K562 (cell line): Measurements from ENCODE around the gene POLR3K. TPM values are rescaled to one million over a fixed set of nuclear protein-coding genes. Genes with fewer than 3 reads are reported as not detected.
A peak's percentile ranks its signal among the peaks of the same experiment; 100 is the strongest.

Experiments
- ASH1L ChIP-seq: fragments of 450-650 bp; IDR thresholded peaks from 2 replicates; pipeline ENCODE4 v1.6.1; 2018; ENCODE audit warnings: borderline replicate concordance, mild to moderate bottlenecking, low read depth; ENCODE audit not compliant: partially characterized antibody
- BRD4 ChIP-seq: fragments of 200-600 bp; sonication (generic); IDR thresholded peaks from 2 replicates; pipeline ENCODE4 v1.6.1; 2017; ENCODE audit warnings: inconsistent platforms
- FOSL1 ChIP-seq: fragments of 200-800 bp; sonication (Bioruptor generic); conservative IDR thresholded peaks from 2 replicates; pipeline ENCODE4 v1.6.1; 2016; ENCODE audit warnings: missing genetic modification characterization, missing compliant biosample characterization
- HDAC8 ChIP-seq: fragments of 450-650 bp; IDR thresholded peaks from 2 replicates; pipeline ENCODE4 v1.6.1; 2016; ENCODE audit warnings: mild to moderate bottlenecking, missing genetic modification characterization, moderate library complexity, missing compliant biosample characterization
- HNRNPLL ChIP-seq: fragments of 200-400 bp; formaldehyde crosslinking; IDR thresholded peaks from 2 replicates; pipeline ENCODE4 v1.6.1; 2017; ENCODE audit warnings: low read length, low read depth, mild to moderate bottlenecking; ENCODE audit not compliant: poor library complexity, severe bottlenecking
- HNRNPUL1 ChIP-seq: fragments of 200-400 bp; formaldehyde crosslinking; IDR thresholded peaks from 2 replicates; pipeline ENCODE4 v1.6.1; 2017; ENCODE audit warnings: low read length
- HOXB6 ChIP-seq: fragments of 250-450 bp; sonication (Bioruptor Pico); IDR thresholded peaks from 2 replicates; pipeline ENCODE4 v1.5.1; 2022; ENCODE audit warnings: mild to moderate bottlenecking, borderline replicate concordance
- KLF6 ChIP-seq: fragments of 250-450 bp; sonication (Bioruptor Pico); IDR thresholded peaks from 2 replicates; pipeline ENCODE4 v1.4.0; 2020; ENCODE audit warnings: mild to moderate bottlenecking, moderate library complexity, borderline replicate concordance
- MED1 ChIP-seq: sonication (generic); formaldehyde crosslinking; IDR thresholded peaks from 2 replicates; pipeline ENCODE4 v1.8.1; 2023; ENCODE audit warnings: missing genetic modification reagents, borderline replicate concordance
- MYNN ChIP-seq, 2 experiments: sonication (generic); formaldehyde crosslinking in 1 of 2; IDR thresholded peaks; 2 replicates each; pipeline versions ENCODE4 v1.5.0 to v1.6.1; 2016 to 2020; ENCODE audit warnings: antibody characterized with exemption in 1 of 2, missing genetic modification reagents in 1 of 2
- PML ChIP-seq: IDR thresholded peaks from 2 replicates; pipeline ENCODE4 v1.6.1; 2012; ENCODE audit warnings: low read length, inconsistent platforms
- POLR2AphosphoS2 ChIP-seq: IDR thresholded peaks from 2 replicates; pipeline ENCODE4 v1.6.1; 2012; ENCODE audit warnings: low read length, improper control_type of control experiment
- RAD21 ChIP-seq, 2 experiments: fragments of 250-450 bp in 1 of 2; fragments of 450-650 bp in 1 of 2; sonication (Bioruptor Pico) in 1 of 2; formaldehyde crosslinking in 1 of 2; IDR thresholded peaks in 1 of 2; conservative IDR thresholded peaks in 1 of 2; 2 replicates each; pipeline versions ENCODE4 v1.4.0 to v1.8.0; 2020 to 2022; ENCODE audit warnings: mild to moderate bottlenecking in 2 of 2, moderate library complexity in 1 of 2
- RBBP5 ChIP-seq: fragments of 200-600 bp; sonication (generic); IDR thresholded peaks from 2 replicates; pipeline ENCODE4 v1.6.1; 2012; ENCODE audit warnings: borderline replicate concordance, mild to moderate bottlenecking, low read length, control low read depth, inconsistent platforms; ENCODE audit not compliant: insufficient read depth, poor library complexity, severe bottlenecking
- U2AF2 ChIP-seq: fragments of 200-400 bp; formaldehyde crosslinking; optimal IDR thresholded peaks from 2 replicates; pipeline ENCODE3; 2017; ENCODE audit warnings: low read depth, mild to moderate bottlenecking, low read length
- ZNF431 ChIP-seq: sonication (generic); formaldehyde crosslinking; IDR thresholded peaks from 2 replicates; pipeline ENCODE4 v1.8.0; 2022; ENCODE audit warnings: mild to moderate bottlenecking, missing genetic modification reagents
- ZNF717 ChIP-seq: fragments of 250-450 bp; sonication (Bioruptor Pico); IDR thresholded peaks from 2 replicates; pipeline ENCODE4 v1.5.0; 2021
- polyA plus RNA-seq, 8 experiments: library from polyadenylated mRNA; depleted of rRNA in 4 of 8; stranded (reverse) in 5 of 8; unstranded in 3 of 8; fragments of >200 nt; fragmentation: Nextera tagmentation in 2 of 8; fragmentation: Illumina TruSeq in 1 of 8; extraction: Ambion mirVana in 2 of 8; extraction: Trizol in 1 of 8; gene quantifications; 2 replicates each; pipeline versions ENCODE4 v1.2.1 to v1.2.3, GENCODE V29; 2011 to 2014; ENCODE audit warnings: inconsistent platforms in 1 of 8, missing spikeins in 1 of 8
- total RNA-seq, 7 experiments: library from RNA; depleted of rRNA in 6 of 7; stranded (reverse); fragments of >200 nt in 6 of 7; fragmentation: Illumina TruSeq in 2 of 7; extraction: Trizol in 2 of 7; gene quantifications; 2 replicates each; pipeline versions ENCODE4 v1.2.1 to v1.2.3, GENCODE V29; 2011 to 2021; ENCODE audit warnings: low replicate concordance in 1 of 7
- TF ChIP-seq, protein P1 (sequence below), 3 experiments: fragments of 200-800 bp in 1 of 3; fragments of 250-450 bp in 1 of 3; fragments of 450-650 bp in 1 of 3; sonication (Bioruptor Pico) in 1 of 3; sonication (Bioruptor generic) in 1 of 3; formaldehyde crosslinking in 1 of 3; IDR thresholded peaks; 2 replicates each; pipeline versions ENCODE4 v1.6.1 to v1.8.0; 2016 to 2022; ENCODE audit warnings: mild to moderate bottlenecking in 2 of 3, missing genetic modification characterization in 2 of 3, missing compliant biosample characterization in 1 of 3, moderate library complexity in 1 of 3
- TF ChIP-seq, protein P2 (sequence below): fragments of 450-650 bp; IDR thresholded peaks from 2 replicates; pipeline ENCODE4 v1.6.1; 2017; ENCODE audit warnings: mild to moderate bottlenecking, moderate library complexity
- TF ChIP-seq, protein P3 (sequence below), 2 experiments: fragments of 150-350 bp in 1 of 2; IDR thresholded peaks; 2 replicates each; pipeline ENCODE4 v1.6.1; 2012 to 2016; ENCODE audit warnings: low read depth in 2 of 2, low read length in 2 of 2, mild to moderate bottlenecking in 1 of 2, moderate library complexity in 1 of 2

POLR3K gene
- total and polyA plus RNA-seq, 9 of the 15 experiments (the other 6 are each of a cell fraction or from before 2014, with no cell fraction given), result 42.1 to 315 (median 86.7) TPM

DNA sequence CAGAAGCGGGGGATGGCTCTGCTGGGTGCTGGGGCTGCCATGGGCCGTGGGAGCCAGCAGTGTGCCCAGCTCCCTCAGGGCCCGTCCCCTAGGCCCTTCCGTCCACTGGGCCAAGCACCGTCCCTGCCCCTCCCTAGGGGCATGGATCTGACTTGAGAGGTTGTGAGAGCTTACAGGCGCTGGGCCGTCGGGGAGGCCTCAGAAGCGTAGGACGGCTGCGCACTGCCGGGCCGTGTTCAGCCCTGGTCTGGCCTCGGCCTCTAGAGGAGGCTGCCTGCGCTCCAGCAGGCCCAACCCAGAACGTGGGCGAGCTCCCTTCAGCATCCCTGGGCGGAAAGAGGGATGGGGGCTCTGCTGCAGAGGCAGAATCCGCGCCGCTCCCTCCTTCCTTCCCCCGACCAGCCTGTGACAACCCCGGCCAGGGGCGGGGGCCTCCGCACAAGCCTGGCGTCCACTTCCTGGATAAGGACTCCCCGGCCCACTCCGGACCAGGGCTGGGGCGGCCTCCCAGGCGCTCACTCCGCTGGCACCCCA is 23.9 kb upstream of the POLR3K start (continued):
- TF ChIP-seq, protein P1, sequence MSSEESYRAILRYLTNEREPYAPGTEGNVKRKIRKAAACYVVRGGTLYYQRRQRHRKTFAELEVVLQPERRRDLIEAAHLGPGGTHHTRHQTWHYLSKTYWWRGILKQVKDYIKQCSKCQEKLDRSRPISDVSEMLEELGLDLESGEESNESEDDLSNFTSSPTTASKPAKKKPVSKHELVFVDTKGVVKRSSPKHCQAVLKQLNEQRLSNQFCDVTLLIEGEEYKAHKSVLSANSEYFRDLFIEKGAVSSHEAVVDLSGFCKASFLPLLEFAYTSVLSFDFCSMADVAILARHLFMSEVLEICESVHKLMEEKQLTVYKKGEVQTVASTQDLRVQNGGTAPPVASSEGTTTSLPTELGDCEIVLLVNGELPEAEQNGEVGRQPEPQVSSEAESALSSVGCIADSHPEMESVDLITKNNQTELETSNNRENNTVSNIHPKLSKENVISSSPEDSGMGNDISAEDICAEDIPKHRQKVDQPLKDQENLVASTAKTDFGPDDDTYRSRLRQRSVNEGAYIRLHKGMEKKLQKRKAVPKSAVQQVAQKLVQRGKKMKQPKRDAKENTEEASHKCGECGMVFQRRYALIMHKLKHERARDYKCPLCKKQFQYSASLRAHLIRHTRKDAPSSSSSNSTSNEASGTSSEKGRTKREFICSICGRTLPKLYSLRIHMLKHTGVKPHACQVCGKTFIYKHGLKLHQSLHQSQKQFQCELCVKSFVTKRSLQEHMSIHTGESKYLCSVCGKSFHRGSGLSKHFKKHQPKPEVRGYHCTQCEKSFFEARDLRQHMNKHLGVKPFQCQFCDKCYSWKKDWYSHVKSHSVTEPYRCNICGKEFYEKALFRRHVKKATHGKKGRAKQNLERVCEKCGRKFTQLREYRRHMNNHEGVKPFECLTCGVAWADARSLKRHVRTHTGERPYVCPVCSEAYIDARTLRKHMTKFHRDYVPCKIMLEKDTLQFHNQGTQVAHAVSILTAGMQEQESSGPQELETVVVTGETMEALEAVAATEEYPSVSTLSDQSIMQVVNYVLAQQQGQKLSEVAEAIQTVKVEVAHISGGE (CRISPR knock-in tag; IDR thresholded peaks at IDR 0.05), result no peak
- TF ChIP-seq MYNN (IDR thresholded peaks at IDR 0.05) (no peak), MYNN (CRISPR knock-in tag; IDR thresholded peaks at IDR 0.05) (no peak), ASH1L (no peak), HOXB6 (no peak), HDAC8 (tag) (no peak), RAD21 (CRISPR knock-in tag; conservative IDR thresholded peaks at IDR 0.05 in 1 of 2, IDR thresholded peaks at IDR 0.05 in 1 of 2) (no peak), HNRNPLL (peak; percentile 13), HNRNPUL1 (no peak), PML (no peak), U2AF2 (no peak), MED1 (CRISPR knock-in tag) (no peak), RBBP5 (no peak), BRD4 (no peak), ZNF431 (CRISPR knock-in tag) (no peak), ZNF717 (CRISPR knock-in tag) (no peak), POLR2AphosphoS2 (no peak), KLF6 (CRISPR knock-in tag) (no peak), FOSL1 (no peak)
- TF ChIP-seq, protein P2, sequence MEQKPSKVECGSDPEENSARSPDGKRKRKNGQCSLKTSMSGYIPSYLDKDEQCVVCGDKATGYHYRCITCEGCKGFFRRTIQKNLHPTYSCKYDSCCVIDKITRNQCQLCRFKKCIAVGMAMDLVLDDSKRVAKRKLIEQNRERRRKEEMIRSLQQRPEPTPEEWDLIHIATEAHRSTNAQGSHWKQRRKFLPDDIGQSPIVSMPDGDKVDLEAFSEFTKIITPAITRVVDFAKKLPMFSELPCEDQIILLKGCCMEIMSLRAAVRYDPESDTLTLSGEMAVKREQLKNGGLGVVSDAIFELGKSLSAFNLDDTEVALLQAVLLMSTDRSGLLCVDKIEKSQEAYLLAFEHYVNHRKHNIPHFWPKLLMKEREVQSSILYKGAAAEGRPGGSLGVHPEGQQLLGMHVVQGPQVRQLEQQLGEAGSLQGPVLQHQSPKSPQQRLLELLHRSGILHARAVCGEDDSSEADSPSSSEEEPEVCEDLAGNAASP, result no peak
- TF ChIP-seq, protein P3, sequence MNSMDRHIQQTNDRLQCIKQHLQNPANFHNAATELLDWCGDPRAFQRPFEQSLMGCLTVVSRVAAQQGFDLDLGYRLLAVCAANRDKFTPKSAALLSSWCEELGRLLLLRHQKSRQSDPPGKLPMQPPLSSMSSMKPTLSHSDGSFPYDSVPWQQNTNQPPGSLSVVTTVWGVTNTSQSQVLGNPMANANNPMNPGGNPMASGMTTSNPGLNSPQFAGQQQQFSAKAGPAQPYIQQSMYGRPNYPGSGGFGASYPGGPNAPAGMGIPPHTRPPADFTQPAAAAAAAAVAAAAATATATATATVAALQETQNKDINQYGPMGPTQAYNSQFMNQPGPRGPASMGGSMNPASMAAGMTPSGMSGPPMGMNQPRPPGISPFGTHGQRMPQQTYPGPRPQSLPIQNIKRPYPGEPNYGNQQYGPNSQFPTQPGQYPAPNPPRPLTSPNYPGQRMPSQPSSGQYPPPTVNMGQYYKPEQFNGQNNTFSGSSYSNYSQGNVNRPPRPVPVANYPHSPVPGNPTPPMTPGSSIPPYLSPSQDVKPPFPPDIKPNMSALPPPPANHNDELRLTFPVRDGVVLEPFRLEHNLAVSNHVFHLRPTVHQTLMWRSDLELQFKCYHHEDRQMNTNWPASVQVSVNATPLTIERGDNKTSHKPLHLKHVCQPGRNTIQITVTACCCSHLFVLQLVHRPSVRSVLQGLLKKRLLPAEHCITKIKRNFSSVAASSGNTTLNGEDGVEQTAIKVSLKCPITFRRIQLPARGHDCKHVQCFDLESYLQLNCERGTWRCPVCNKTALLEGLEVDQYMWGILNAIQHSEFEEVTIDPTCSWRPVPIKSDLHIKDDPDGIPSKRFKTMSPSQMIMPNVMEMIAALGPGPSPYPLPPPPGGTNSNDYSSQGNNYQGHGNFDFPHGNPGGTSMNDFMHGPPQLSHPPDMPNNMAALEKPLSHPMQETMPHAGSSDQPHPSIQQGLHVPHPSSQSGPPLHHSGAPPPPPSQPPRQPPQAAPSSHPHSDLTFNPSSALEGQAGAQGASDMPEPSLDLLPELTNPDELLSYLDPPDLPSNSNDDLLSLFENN (IDR thresholded peaks at IDR 0.05; ENCODE audit: low read depth in 2 of 2, low read length in 2 of 2), result no peak
